ENCODE measurements around the gene CDH11.

CDH11 gene

DNA sequence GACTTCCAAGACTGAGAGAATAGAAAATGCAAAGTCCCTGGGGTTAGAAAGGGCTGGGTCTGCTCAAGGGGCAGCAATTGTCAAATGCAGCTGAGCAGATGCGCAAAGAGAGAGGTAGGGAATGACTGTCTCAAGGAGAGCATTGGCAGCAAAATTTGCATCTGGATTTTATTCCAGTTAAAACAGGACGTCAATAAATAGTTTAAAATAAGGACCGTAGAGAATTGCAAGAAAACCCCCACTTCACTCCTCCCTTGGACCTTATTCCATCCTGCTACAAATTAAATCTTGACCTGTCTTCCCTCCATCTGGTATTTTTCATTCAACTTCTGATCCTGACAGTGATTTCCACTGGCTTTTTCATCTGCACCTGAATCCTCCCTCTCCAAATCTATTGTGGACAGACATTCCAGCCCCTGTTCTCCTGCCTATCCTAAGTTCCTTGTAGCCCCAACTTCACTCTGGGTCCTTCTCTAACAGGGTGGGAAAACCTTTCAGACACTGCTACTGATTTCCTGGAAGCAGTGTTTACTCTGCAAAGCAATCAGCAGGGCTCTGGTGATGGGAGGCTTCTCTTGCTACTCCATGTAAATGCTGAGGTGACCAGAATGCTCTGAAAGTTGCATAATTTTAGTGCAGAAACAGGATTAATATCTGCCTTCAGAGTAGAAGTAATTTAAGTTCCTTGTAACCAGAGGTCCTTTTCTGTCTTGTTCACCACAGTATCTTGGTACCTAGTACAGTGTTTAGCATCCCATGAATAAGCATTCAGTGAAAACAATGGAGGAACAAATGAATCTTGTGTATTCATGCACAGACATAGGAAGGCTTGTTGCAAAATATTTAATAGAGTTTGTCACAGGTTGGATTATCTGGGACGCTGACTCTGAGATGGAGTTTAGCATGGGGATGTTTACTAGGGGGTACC, 79.2 kb downstream of the CDH11 start:
- no peak for TF ChIP-seq CTCF (IDR thresholded peaks at IDR 0.05; ENCODE audit: low read depth, low read length)
- no peaks in the 10 kb centered on the region for H3K9me3 ChIP-seq (ENCODE audit: severe bottlenecking)
- DNase-seq: no peak
- no peak overlapping the region for H3K4me3 ChIP-seq (ENCODE audit: low read depth, low read length)
- no peaks in the 10 kb centered on the region for H3K27me3 ChIP-seq (ENCODE audit: insufficient read depth, low read depth, severe bottlenecking)
- no peaks in the 10 kb centered on the region for H3K36me3 ChIP-seq
- no peak overlapping the region for H3K27ac ChIP-seq

- Histone ChIP-seq H3K27ac (no peak overlapping the region), H3K27me3 (ENCODE audit: insufficient read depth, low read depth, severe bottlenecking) (no peaks in the 10 kb centered on the region), H3K9me3 (ENCODE audit: severe bottlenecking) (no peaks in the 10 kb centered on the region), H3K36me3 (no peaks in the 10 kb centered on the region), H3K4me3 (ENCODE audit: low read depth, low read length) (no peak overlapping the region)
- DNase-seq: no peak
- no peak for TF ChIP-seq CTCF (IDR thresholded peaks at IDR 0.05; ENCODE audit: low read depth, low read length)
Observed at GRCh38 chr16:65041667-65042066, 80.2 kb downstream of the CDH11 start.

DNA sequence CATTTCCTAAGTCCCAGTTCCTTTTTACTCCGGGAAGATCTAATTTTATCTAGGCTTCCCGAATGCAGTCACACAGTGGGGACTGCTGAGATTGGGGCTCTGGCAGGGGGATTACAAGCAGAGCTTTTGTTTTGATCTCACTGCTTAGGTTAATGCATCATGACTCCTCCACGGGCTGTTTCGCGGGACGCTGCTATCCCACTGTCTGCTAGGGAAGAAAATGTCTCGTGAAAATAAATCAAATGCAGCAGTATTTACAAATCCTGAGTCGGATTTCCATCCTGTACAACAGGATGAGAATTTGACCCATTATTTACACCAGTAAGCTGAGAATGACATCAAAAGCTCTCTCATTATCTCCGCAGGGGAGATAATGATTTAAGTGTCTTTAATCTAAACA, 83.8 kb downstream of the CDH11 start:
- peak overlapping the region; percentile 30 for H3K4me3 ChIP-seq (ENCODE audit: low read depth, low read length)
- DNase-seq: peak; percentile 73
- no peaks in the 10 kb centered on the region for H3K9me3 ChIP-seq (ENCODE audit: severe bottlenecking)
- no peaks in the 10 kb centered on the region for H3K36me3 ChIP-seq
- H3K27me3 ChIP-seq (ENCODE audit: insufficient read depth, low read depth, severe bottlenecking): no peaks in the 10 kb centered on the region
- no peak for TF ChIP-seq CTCF (IDR thresholded peaks at IDR 0.05; ENCODE audit: low read depth, low read length)
- 0 out of 2 replicates have a peak overlapping the region, but pooled peaks have one; percentile 10 for H3K27ac ChIP-seq

- no peak for DNase-seq
- H3K36me3 ChIP-seq: no peaks in the 10 kb centered on the region
- H3K27ac ChIP-seq: no peak overlapping the region
- H3K4me3 ChIP-seq (ENCODE audit: low read depth, low read length): peak overlapping the region; percentile 30
- H3K27me3 ChIP-seq (ENCODE audit: insufficient read depth, low read depth, severe bottlenecking): no peaks in the 10 kb centered on the region
- TF ChIP-seq CTCF (IDR thresholded peaks at IDR 0.05; ENCODE audit: low read depth, low read length): no peak
- H3K9me3 ChIP-seq (ENCODE audit: severe bottlenecking): no peaks in the 10 kb centered on the region
Observed at GRCh38 chr16:65037556-65037955, 84.3 kb downstream of the CDH11 start.

DNA sequence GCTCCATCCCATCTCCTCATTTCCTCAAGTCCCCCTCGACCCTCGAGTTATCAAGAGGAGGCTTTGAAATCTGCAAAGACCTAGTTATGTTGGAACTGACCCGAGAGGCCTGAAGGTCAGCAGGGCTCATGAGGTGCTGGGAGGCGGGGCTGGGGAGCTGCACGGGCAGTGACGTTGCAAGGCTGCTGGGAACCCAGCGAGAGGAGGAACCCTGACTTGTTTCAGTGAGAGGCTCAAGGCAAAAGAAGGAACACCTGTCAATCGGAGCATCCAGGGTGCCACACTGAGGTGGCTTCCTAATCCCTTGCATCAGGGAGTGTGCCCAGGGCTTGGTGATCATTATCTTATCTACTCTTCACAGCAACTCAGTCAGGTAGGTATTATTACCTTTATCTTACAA, 86.9 kb downstream of the CDH11 start:
- Histone ChIP-seq H3K27me3 (ENCODE audit: insufficient read depth, low read depth, severe bottlenecking) (no peaks in the 10 kb centered on the region), H3K27ac (no peak overlapping the region), H3K4me3 (ENCODE audit: low read depth, low read length) (no peak overlapping the region), H3K9me3 (ENCODE audit: severe bottlenecking) (no peaks in the 10 kb centered on the region), H3K36me3 (no peaks in the 10 kb centered on the region)
- TF ChIP-seq CTCF (IDR thresholded peaks at IDR 0.05; ENCODE audit: low read depth, low read length): no peak
- DNase-seq: no peak

Measured in WERI-Rb-1 (cell line).